ENCODE results near the gene LMTK2. TPM values are rescaled to one million over a fixed set of nuclear protein-coding genes. Genes with fewer than 3 reads are reported as not detected.

The LMTK2 gene
- total RNA-seq, 2 donors from 2014 or later = 37.2 to 61.2 TPM

DNA sequence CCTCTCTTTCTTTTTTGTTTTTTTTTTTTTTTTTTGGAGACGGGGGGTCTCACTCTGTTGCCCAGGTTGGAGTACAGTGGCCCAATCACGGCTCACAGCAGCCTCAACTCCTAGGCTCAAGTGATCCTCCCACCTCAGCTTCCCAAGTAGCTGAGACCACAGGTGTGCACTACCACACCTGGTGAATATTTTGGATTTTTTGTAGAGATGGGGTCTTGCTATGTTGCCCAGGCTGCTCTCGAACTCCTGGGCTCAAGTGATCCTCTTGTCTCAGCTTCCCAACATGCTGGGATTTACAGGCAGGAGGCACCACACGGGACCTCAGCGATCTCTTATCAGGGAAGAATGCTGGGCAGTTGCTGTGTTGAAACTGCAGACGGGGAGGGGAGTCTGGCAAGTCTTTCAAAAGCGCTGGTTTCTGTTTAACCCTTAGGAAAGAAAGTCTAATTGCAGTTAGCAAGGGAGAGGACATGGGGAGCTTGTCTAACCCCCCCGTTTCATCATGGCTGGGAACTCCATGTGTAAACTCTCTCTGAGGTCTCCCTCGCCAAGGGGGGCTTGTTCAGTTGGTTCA is 39.6 kb upstream of the LMTK2 start:
- Histone ChIP-seq H3K27me3 (no peaks in the 10 kb centered on the region), H3K4me1 (no peaks in the 10 kb centered on the region), H3K9ac (ENCODE audit: low read depth in 2 of 2, low read length in 2 of 2) (no peak overlapping the region), H3K36me3 (no peaks in the 10 kb centered on the region), H3K27ac (no peak overlapping the region), H3K4me3 (no peak overlapping the region), H3K9me3 (no peaks in the 10 kb centered on the region)
- DNase-seq = no peak
- TF ChIP-seq, protein P1, sequence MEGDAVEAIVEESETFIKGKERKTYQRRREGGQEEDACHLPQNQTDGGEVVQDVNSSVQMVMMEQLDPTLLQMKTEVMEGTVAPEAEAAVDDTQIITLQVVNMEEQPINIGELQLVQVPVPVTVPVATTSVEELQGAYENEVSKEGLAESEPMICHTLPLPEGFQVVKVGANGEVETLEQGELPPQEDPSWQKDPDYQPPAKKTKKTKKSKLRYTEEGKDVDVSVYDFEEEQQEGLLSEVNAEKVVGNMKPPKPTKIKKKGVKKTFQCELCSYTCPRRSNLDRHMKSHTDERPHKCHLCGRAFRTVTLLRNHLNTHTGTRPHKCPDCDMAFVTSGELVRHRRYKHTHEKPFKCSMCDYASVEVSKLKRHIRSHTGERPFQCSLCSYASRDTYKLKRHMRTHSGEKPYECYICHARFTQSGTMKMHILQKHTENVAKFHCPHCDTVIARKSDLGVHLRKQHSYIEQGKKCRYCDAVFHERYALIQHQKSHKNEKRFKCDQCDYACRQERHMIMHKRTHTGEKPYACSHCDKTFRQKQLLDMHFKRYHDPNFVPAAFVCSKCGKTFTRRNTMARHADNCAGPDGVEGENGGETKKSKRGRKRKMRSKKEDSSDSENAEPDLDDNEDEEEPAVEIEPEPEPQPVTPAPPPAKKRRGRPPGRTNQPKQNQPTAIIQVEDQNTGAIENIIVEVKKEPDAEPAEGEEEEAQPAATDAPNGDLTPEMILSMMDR (IDR thresholded peaks at IDR 0.05) = no peak
- intact Hi-C loops (cut with DNase I) = no loop called here

DNA sequence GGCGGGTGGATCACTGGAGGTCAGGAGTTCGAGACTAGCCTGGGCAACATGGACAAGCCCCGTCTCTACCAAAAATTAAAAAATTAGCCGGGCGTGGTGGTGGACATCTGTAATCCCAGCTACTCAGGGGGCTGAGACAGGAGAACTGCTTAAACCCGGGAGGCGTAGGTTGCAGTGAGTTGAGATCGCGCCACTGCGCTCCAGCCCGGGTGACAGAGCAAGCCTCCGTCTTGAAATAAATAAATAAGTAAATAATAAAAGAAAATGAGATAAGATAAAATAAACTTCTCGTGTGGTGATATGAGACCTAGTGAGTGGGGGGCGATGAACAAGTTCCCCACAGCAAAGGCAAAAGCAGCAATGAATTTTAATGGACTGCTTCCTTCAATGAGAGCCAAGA is 33.6 kb upstream of the LMTK2 start:
- no peak for DNase-seq
- H3K27me3 ChIP-seq = no peaks in the 10 kb centered on the region

DNA sequence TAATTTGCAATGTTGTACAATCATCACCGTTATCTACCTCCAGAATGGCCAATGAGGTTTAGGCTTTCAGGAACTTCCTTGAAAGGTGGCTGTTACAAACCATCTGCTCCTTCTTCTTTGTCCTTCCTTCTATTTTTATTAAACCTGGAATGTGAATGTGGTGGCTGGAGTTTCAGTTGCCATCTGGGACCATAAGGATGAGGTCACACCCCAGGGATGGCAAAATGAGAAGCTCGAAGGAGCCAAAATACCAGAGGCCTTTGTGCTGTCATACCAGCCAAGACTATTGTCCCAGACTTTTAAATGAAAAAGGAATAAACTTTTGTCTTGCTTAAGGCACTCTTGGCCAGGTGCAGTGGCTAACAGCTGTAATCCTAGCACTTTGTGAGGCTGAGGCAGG is 30.9 kb upstream of the LMTK2 start:
- intact Hi-C loops (cut with DNase I) = no loop called here
- Histone ChIP-seq H3K4me1 (no peaks in the 10 kb centered on the region), H3K36me3 (no peaks in the 10 kb centered on the region), H3K9me3 (no peaks in the 10 kb centered on the region), H3K9ac (ENCODE audit: low read depth in 2 of 2, low read length in 2 of 2) (no peak overlapping the region), H3K27ac (no peak overlapping the region), H3K4me3 (no peak overlapping the region), H3K27me3 (no peaks in the 10 kb centered on the region)
- no peak for DNase-seq
- TF ChIP-seq, protein P1 (IDR thresholded peaks at IDR 0.05) = no peak

More for the DNA sequence above, 33.6 kb upstream of the LMTK2 start:
- Histone ChIP-seq H3K27ac (no peak overlapping the region), H3K36me3 (no peaks in the 10 kb centered on the region), H3K4me3 (no peak overlapping the region), H3K9me3 (no peaks in the 10 kb centered on the region), H3K9ac (ENCODE audit: low read depth in 2 of 2, low read length in 2 of 2) (no peak overlapping the region), H3K4me1 (no peaks in the 10 kb centered on the region)
- intact Hi-C loops (cut with DNase I) = no loop called here
- TF ChIP-seq, protein P1 (IDR thresholded peaks at IDR 0.05) = no peak

DNA sequence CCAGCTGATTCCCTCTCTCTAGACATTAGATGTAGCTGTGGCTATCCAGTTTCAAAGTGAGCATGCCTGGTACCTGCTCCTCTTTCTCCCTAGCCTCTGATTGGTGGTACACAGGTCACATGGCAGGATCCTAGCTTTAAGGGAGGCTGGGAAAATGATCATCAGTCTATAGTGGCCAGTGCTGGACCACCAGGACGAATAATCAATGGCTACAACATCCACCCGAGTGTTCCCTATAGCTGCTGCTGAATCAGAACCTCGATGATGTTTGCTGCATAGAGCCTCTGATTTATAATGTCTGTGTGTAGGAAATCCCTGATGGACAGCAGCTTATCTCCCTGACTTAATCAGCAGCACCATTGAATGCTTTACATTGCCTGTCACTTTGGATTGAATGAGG is 28.9 kb upstream of the LMTK2 start:
- no peak overlapping the region for H3K9ac ChIP-seq (ENCODE audit: low read depth in 2 of 2, low read length in 2 of 2)
- no peaks in the 10 kb centered on the region for H3K27me3 ChIP-seq
- intact Hi-C loops (cut with DNase I) = no loop called here
- no peaks in the 10 kb centered on the region for H3K36me3 ChIP-seq
- TF ChIP-seq, protein P1 (IDR thresholded peaks at IDR 0.05) = no peak
- DNase-seq = no peak
- no peak overlapping the region for H3K4me3 ChIP-seq
- H3K4me1 ChIP-seq = no peaks in the 10 kb centered on the region
- H3K27ac ChIP-seq = no peak overlapping the region
- H3K9me3 ChIP-seq = no peaks in the 10 kb centered on the region

DNA sequence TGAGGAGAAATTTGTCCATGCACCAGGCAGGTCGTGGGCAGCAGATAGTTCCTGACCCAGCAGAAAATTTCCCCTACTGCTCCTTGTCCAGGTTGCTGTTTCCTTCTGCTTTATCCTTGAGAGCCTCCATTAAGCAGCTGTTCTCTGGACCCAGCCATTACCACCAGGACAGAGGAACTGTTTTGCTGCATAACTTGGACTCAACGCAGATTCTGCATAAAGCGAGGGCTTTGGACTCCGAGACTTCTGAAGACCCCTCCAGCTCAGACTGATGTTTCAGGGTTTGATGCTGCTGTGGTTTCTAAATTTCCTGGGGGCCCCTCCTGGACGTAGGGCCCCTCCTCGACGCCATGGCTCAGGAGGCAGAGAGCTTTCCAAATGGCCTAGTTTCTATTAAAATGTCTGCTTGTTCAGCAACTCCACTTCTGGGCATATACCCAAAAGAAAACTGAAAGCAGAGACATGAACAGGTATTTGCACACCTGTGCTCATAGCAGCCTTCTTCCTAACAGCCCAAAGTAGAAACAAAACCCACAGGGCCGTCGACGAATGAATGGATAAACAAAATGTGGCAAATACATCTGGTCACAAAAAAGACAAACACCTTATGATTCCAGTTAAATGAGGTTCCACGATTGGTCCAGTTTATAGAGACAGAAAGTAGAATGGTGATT is 28.3 kb upstream of the LMTK2 start:
- no peaks in the 10 kb centered on the region for H3K9me3 ChIP-seq
- H3K36me3 ChIP-seq = no peaks in the 10 kb centered on the region
- TF ChIP-seq, protein P1 (IDR thresholded peaks at IDR 0.05) = no peak
- no peak overlapping the region for H3K9ac ChIP-seq (ENCODE audit: low read depth in 2 of 2, low read length in 2 of 2)
- H3K4me3 ChIP-seq = no peak overlapping the region
- intact Hi-C loops (cut with DNase I) = no loop called here
- no peak overlapping the region for H3K27ac ChIP-seq
- H3K27me3 ChIP-seq = no peaks in the 10 kb centered on the region
- DNase-seq = no peak
- no peaks in the 10 kb centered on the region for H3K4me1 ChIP-seq
